ENCODE data around the gene HIBCH.

Gene HIBCH

DNA sequence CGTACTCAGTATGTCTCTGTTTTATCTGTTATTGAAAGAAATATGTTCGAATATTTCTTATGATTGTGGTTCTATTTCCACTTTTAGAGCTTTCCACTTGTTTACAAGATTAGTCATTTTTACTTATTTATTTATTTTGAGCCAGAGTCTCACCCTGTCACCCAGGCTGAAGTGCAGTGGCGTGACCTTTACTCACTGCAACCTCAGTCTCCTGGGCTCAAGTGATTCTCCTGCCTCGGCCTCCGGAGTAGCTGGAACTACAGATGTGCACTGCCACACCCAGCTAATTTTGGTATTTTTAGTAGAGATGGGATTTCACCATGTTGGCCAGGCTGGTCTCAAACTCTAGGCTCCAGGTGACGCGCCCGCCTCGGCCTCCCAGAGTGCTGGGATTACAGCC, 53.3 kb downstream of the HIBCH start:
- no CpG with 5 or more reads among the region's 9 CpGs for WGBS, 2 donors (ENCODE audit: extremely low coverage in 2 of 2, insufficient read length in 2 of 2, insufficient replicate concordance in 1 of 2)
- DNase-seq (ENCODE audit: low spot score): no peak
- Histone ChIP-seq H4K8ac (ENCODE audit: low read depth, low read length) (no peak overlapping the region), H2BK12ac (ENCODE audit: low read length) (no peak overlapping the region), H2AK5ac (ENCODE audit: low read depth, low read length) (no peak overlapping the region), H3K4me1 (ENCODE audit: control insufficient read depth in 2 of 2, insufficient read depth in 1 of 2, low read depth in 1 of 2, low read length in 2 of 2) (peaks cover 0 to 3% of the 10 kb centered on the region in 2 donors), H2BK5ac (ENCODE audit: low read length) (no peak overlapping the region), H3K4me2 (ENCODE audit: insufficient read depth, low read length, poor library complexity, severe bottlenecking) (no peak overlapping the region), H3K79me1 (ENCODE audit: low read depth, low read length) (no peaks in the 10 kb centered on the region), H3K14ac (ENCODE audit: low read length) (no peak overlapping the region), H3K27me3 (ENCODE audit: control insufficient read depth in 3 of 3, insufficient read depth in 3 of 3, low read depth in 1 of 3, low read length in 3 of 3) (no peaks in the 10 kb centered on the region), H3K23ac (ENCODE audit: low read depth, low read length, poor library complexity) (no peak overlapping the region), H3K18ac (ENCODE audit: low read length) (no peak overlapping the region), H3K9me3 (replicated peaks in 1 of 2; ENCODE audit: control insufficient read depth in 2 of 2, insufficient read depth in 1 of 2, low read depth in 1 of 2, low read length in 2 of 2) (peaks cover 0 to 5% of the 10 kb centered on the region in 2 donors), H2BK120ac (ENCODE audit: low read depth, low read length) (no peak overlapping the region), H3K4me3 (ENCODE audit: low read length in 2 of 2) (no peak overlapping the region), H3K4ac (ENCODE audit: low read length) (no peak overlapping the region), H4K91ac (ENCODE audit: low read depth, low read length, poor library complexity) (no peak overlapping the region), H3K9ac (ENCODE audit: low read depth, low read length, poor library complexity) (no peak overlapping the region), H2BK15ac (ENCODE audit: low read length) (no peak overlapping the region), H2AFZ (ENCODE audit: low read length) (no peak overlapping the region), H3K27ac (replicated peaks; ENCODE audit: low read length) (no peak overlapping the region), H3K36me3 (replicated peaks in 1 of 2; ENCODE audit: control insufficient read depth in 2 of 2, insufficient read depth in 2 of 2, low read length in 2 of 2) (peaks cover 0 to 3% of the 10 kb centered on the region in 2 donors)

DNA sequence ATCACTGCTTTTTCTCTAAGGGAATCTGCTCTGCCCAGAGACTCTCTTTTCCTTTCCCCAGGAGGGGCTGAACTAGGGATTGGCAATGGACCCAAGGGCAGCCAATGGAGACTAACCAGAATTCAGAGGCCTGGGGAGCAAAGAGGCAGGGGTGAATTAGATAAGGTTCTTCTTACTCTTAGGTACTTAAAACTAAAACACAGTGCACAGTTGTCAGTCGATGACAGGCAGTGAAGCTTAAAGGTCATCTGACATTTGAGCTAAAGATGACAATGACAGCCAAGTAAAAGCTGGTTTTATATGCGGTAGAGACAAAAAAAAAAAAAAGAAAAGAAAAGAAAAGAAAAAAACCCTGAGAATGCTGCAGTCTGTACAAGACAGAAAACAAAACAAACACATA, 57.8 kb downstream of the HIBCH start:
- Histone ChIP-seq H2BK5ac (ENCODE audit: low read length) (no peak overlapping the region), H3K18ac (ENCODE audit: low read length) (no peak overlapping the region), H3K27me3 (ENCODE audit: control insufficient read depth in 3 of 3, insufficient read depth in 3 of 3, low read depth in 1 of 3, low read length in 3 of 3) (no peaks in the 10 kb centered on the region), H3K4me3 (ENCODE audit: low read length in 2 of 2) (no peak overlapping the region), H2AFZ (ENCODE audit: low read length) (no peak overlapping the region), H2BK12ac (ENCODE audit: low read length) (no peak overlapping the region), H3K4me2 (ENCODE audit: insufficient read depth, low read length, poor library complexity, severe bottlenecking) (no peak overlapping the region), H4K91ac (ENCODE audit: low read depth, low read length, poor library complexity) (no peak overlapping the region), H3K9ac (ENCODE audit: low read depth, low read length, poor library complexity) (no peak overlapping the region), H4K8ac (ENCODE audit: low read depth, low read length) (no peak overlapping the region), H3K23ac (ENCODE audit: low read depth, low read length, poor library complexity) (no peak overlapping the region), H3K27ac (replicated peaks; ENCODE audit: low read length) (no peak overlapping the region), H3K79me1 (ENCODE audit: low read depth, low read length) (no peaks in the 10 kb centered on the region), H2AK5ac (ENCODE audit: low read depth, low read length) (no peak overlapping the region), H3K36me3 (replicated peaks in 1 of 2; ENCODE audit: control insufficient read depth in 2 of 2, insufficient read depth in 2 of 2, low read length in 2 of 2) (peaks cover 6 to 38% of the 10 kb centered on the region in 2 donors), H3K9me3 (replicated peaks in 1 of 2; ENCODE audit: control insufficient read depth in 2 of 2, insufficient read depth in 1 of 2, low read depth in 1 of 2, low read length in 2 of 2) (peaks cover 2 to 21% of the 10 kb centered on the region in 2 donors), H3K14ac (ENCODE audit: low read length) (no peak overlapping the region), H3K4ac (ENCODE audit: low read length) (no peak overlapping the region), H3K4me1 (ENCODE audit: control insufficient read depth in 2 of 2, insufficient read depth in 1 of 2, low read depth in 1 of 2, low read length in 2 of 2) (peaks cover 0 to 3% of the 10 kb centered on the region in 2 donors), H2BK120ac (ENCODE audit: low read depth, low read length) (no peak overlapping the region), H2BK15ac (ENCODE audit: low read length) (no peak overlapping the region)
- WGBS, 2 donors (ENCODE audit: extremely low coverage in 2 of 2, insufficient read length in 2 of 2, insufficient replicate concordance in 1 of 2): no CpG with 5 or more reads among the region's 2 CpGs
- DNase-seq (ENCODE audit: low spot score): no peak

DNA sequence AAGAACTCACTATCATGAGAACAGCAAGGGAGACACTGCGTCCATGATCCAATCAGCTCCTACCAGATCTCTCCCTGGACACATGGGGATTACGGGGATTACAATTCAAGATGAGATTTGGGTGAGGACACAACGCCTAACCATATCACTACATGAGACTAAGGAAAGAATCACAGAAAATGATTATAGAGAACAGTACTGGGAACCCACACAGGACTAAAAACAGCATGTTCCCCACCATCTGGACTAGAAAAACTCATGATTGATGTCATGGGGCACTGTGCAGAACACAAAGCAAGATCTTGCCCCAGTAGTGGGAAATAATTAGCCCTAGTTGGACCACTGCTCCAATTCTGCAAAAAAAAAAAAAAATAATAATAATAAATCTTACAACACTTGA, 63.5 kb downstream of the HIBCH start:
- no peak overlapping the region for H3K4me3 ChIP-seq (ENCODE audit: low read length in 2 of 2)
- H2BK120ac ChIP-seq (ENCODE audit: low read depth, low read length): no peak overlapping the region
- H3K79me1 ChIP-seq (ENCODE audit: low read depth, low read length): no peaks in the 10 kb centered on the region
- H2BK15ac ChIP-seq (ENCODE audit: low read length): no peak overlapping the region
- H3K9me3 ChIP-seq (replicated peaks in 1 of 2; ENCODE audit: control insufficient read depth in 2 of 2, insufficient read depth in 1 of 2, low read depth in 1 of 2, low read length in 2 of 2): peaks cover 2 to 18% of the 10 kb centered on the region in 2 donors
- WGBS, 2 donors (ENCODE audit: extremely low coverage in 2 of 2, insufficient read length in 2 of 2, insufficient replicate concordance in 1 of 2): no CpG with 5 or more reads among the region's 3 CpGs
- no peak overlapping the region for H3K27ac ChIP-seq (replicated peaks; ENCODE audit: low read length)
- H2AK5ac ChIP-seq (ENCODE audit: low read depth, low read length): no peak overlapping the region
- H3K18ac ChIP-seq (ENCODE audit: low read length): no peak overlapping the region
- H3K23ac ChIP-seq (ENCODE audit: low read depth, low read length, poor library complexity): no peak overlapping the region
- H3K27me3 ChIP-seq (ENCODE audit: control insufficient read depth in 3 of 3, insufficient read depth in 3 of 3, low read depth in 1 of 3, low read length in 3 of 3): no peaks in the 10 kb centered on the region
- H3K9ac ChIP-seq (ENCODE audit: low read depth, low read length, poor library complexity): no peak overlapping the region
- no peak overlapping the region for H2BK12ac ChIP-seq (ENCODE audit: low read length)
- H4K8ac ChIP-seq (ENCODE audit: low read depth, low read length): no peak overlapping the region
- no peak overlapping the region for H4K91ac ChIP-seq (ENCODE audit: low read depth, low read length, poor library complexity)
- no peak overlapping the region for H2BK5ac ChIP-seq (ENCODE audit: low read length)
- H3K4ac ChIP-seq (ENCODE audit: low read length): no peak overlapping the region
- H3K14ac ChIP-seq (ENCODE audit: low read length): no peak overlapping the region
- peaks cover 7 to 66% of the 10 kb centered on the region in 2 donors for H3K36me3 ChIP-seq (replicated peaks in 1 of 2; ENCODE audit: control insufficient read depth in 2 of 2, insufficient read depth in 2 of 2, low read length in 2 of 2)
- H2AFZ ChIP-seq (ENCODE audit: low read length): no peak overlapping the region
- DNase-seq (ENCODE audit: low spot score): no peak
- H3K4me2 ChIP-seq (ENCODE audit: insufficient read depth, low read length, poor library complexity, severe bottlenecking): no peak overlapping the region
- no peaks in the 10 kb centered on the region for H3K4me1 ChIP-seq (ENCODE audit: control insufficient read depth in 2 of 2, insufficient read depth in 1 of 2, low read depth in 1 of 2, low read length in 2 of 2)

DNA sequence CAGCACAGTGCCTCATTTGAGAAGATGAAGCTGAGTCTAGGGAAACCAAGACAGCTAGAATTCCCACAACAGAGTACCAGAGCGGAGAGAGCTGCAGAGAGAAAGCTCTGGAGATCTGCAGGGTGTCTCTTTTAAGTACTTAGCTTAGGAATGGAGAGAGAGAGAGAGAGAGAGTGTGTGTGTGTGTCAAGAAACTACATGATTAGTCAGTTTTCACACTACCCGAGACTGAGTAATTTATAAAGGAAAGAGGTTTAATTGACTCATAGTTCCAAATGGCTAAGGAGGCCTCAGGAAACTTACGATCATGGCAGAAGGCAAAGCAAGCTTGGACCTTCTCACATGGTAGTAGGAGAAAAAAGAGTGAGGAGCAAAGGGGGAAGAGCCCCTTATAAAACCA, 64.0 kb downstream of the HIBCH start:
- WGBS, 2 donors (ENCODE audit: extremely low coverage in 2 of 2, insufficient read length in 2 of 2, insufficient replicate concordance in 1 of 2): no CpG with 5 or more reads among the region's 3 CpGs

More for the DNA sequence above, 64.0 kb downstream of the HIBCH start:
- no peak for DNase-seq (ENCODE audit: low spot score)
- Histone ChIP-seq H2BK120ac (ENCODE audit: low read depth, low read length) (no peak overlapping the region), H3K79me1 (ENCODE audit: low read depth, low read length) (no peaks in the 10 kb centered on the region), H3K18ac (ENCODE audit: low read length) (no peak overlapping the region), H3K23ac (ENCODE audit: low read depth, low read length, poor library complexity) (no peak overlapping the region), H2AK5ac (ENCODE audit: low read depth, low read length) (no peak overlapping the region), H3K4me3 (ENCODE audit: low read length in 2 of 2) (no peak overlapping the region), H3K4ac (ENCODE audit: low read length) (no peak overlapping the region), H4K8ac (ENCODE audit: low read depth, low read length) (no peak overlapping the region), H3K36me3 (replicated peaks in 1 of 2; ENCODE audit: control insufficient read depth in 2 of 2, insufficient read depth in 2 of 2, low read length in 2 of 2) (peaks cover 7 to 68% of the 10 kb centered on the region in 2 donors), H3K4me2 (ENCODE audit: insufficient read depth, low read length, poor library complexity, severe bottlenecking) (no peak overlapping the region), H2BK12ac (ENCODE audit: low read length) (no peak overlapping the region), H4K91ac (ENCODE audit: low read depth, low read length, poor library complexity) (no peak overlapping the region), H3K27ac (replicated peaks; ENCODE audit: low read length) (no peak overlapping the region), H3K14ac (ENCODE audit: low read length) (no peak overlapping the region), H3K9ac (ENCODE audit: low read depth, low read length, poor library complexity) (no peak overlapping the region), H3K9me3 (replicated peaks in 1 of 2; ENCODE audit: control insufficient read depth in 2 of 2, insufficient read depth in 1 of 2, low read depth in 1 of 2, low read length in 2 of 2) (peaks cover 2 to 18% of the 10 kb centered on the region in 2 donors), H2BK15ac (ENCODE audit: low read length) (no peak overlapping the region), H2BK5ac (ENCODE audit: low read length) (no peak overlapping the region), H3K27me3 (ENCODE audit: control insufficient read depth in 3 of 3, insufficient read depth in 3 of 3, low read depth in 1 of 3, low read length in 3 of 3) (no peaks in the 10 kb centered on the region), H2AFZ (ENCODE audit: low read length) (no peak overlapping the region), H3K4me1 (ENCODE audit: control insufficient read depth in 2 of 2, insufficient read depth in 1 of 2, low read depth in 1 of 2, low read length in 2 of 2) (no peaks in the 10 kb centered on the region)

Data from neuronal stem cell (in vitro differentiated cells).